Spleen (tissue), 11 donors: ENCODE data around the gene RNASEH2B. TPM values are rescaled to one million over a fixed set of nuclear protein-coding genes. Genes with fewer than 3 reads are reported as not detected.
A peak's percentile ranks its signal among the peaks of the same experiment; 100 is the strongest.

Source experiments
- DNase-seq: peaks from one replicate; pipeline ENCODE4 v3.0.0-alpha.2; 2020
- H3K27ac ChIP-seq, 8 donors: fragments of 200-600 bp; sonication (generic) in 7 of 8; 1 replicate in 4 of 8; 2 replicates in 4 of 8; pipeline versions ENCODE4 v1.5.0 to v1.8.0; 2016 to 2021; ENCODE audit warnings: inconsistent platforms in 4 of 8, mild to moderate bottlenecking in 4 of 8, moderate library complexity in 1 of 8
- H3K27me3 ChIP-seq, 7 donors: fragments of 200-600 bp; sonication (generic) in 6 of 7; replicated peaks in 1 of 7; 1 replicate in 4 of 7; 2 replicates in 3 of 7; pipeline versions ENCODE4 v1.5.0 to v1.8.0; 2016 to 2021; ENCODE audit warnings: inconsistent platforms in 3 of 7, mild to moderate bottlenecking in 1 of 7
- H3K36me3 ChIP-seq, 6 donors: fragments of 200-600 bp; sonication (generic) in 5 of 6; 1 replicate in 4 of 6; 2 replicates in 2 of 6; pipeline versions ENCODE4 v1.5.0 to v1.8.0; 2016 to 2021; ENCODE audit warnings: inconsistent platforms in 2 of 6
- H3K4me1 ChIP-seq, 6 donors: fragments of 200-600 bp; sonication (generic) in 5 of 6; 1 replicate in 3 of 6; 2 replicates in 3 of 6; pipeline versions ENCODE4 v1.5.0 to v1.8.0; 2016 to 2021; ENCODE audit warnings: inconsistent platforms in 3 of 6
- H3K4me3 ChIP-seq, 8 donors: fragments of 200-600 bp; sonication (generic) in 7 of 8; 1 replicate in 4 of 8; 2 replicates in 4 of 8; pipeline versions ENCODE4 v1.5.0 to v1.8.0; 2016 to 2021; ENCODE audit warnings: inconsistent platforms in 4 of 8, mild to moderate bottlenecking in 4 of 8, moderate library complexity in 2 of 8
- H3K9me3 ChIP-seq, 8 donors: fragments of 200-600 bp; sonication (generic) in 7 of 8; 1 replicate in 4 of 8; 2 replicates in 4 of 8; pipeline versions ENCODE4 v1.5.0 to v1.8.0; 2016 to 2021; ENCODE audit warnings: inconsistent platforms in 4 of 8
- CTCF ChIP-seq, 11 experiments: fragments of 200-600 bp in 7 of 11; fragments of 450-650 bp in 4 of 11; sonication (generic) in 4 of 11; IDR thresholded peaks in 8 of 11; conservative IDR thresholded peaks in 3 of 11; 1 replicate in 7 of 11; 2 replicates in 4 of 11; pipeline versions ENCODE4 v1.4.0 to v1.8.0; 2016 to 2021; ENCODE audit warnings: antibody characterized with exemption in 11 of 11, inconsistent platforms in 4 of 11, mild to moderate bottlenecking in 1 of 11
- POLR2A ChIP-seq, 3 donors: fragments of 450-650 bp; IDR thresholded peaks; one replicate each; pipeline ENCODE4 v1.5.1; 2017; ENCODE audit warnings: antibody characterized with exemption in 3 of 3, mild to moderate bottlenecking in 1 of 3
- POLR2AphosphoS5 ChIP-seq, 3 donors: sonication (generic); formaldehyde crosslinking; IDR thresholded peaks; one replicate each; pipeline ENCODE4 v1.5.1; 2017; ENCODE audit warnings: antibody characterized with exemption in 3 of 3
- WGBS, 5 donors: extraction: QIAGEN DNeasy Blood & Tissue Kit in 3 of 5; methylation state at CpG; one replicate each; pipeline versions ENCODE4 v1.1.5 to v1.1.7; 2013 to 2018; 5-methylcytosine and 5-hydroxymethylcytosine counted together
- intact Hi-C: fragments of 100-400 bp; cut with DNase I; formaldehyde crosslinking; loops from one replicate; pipeline ENCODE4 v1.15.0; 2023; ENCODE audit warnings: low total_unique reads
- polyA plus RNA-seq, 3 donors: library from polyadenylated mRNA; stranded (reverse); fragments of 200-250 nt; gene quantifications; one replicate each; pipeline ENCODE4 v1.2.1, GENCODE V29; 2013
- total RNA-seq, 7 donors: library from RNA; depleted of rRNA in 3 of 7; stranded (reverse); fragments of >200 nt in 3 of 7; fragmentation: NEBNext Ultra II Directional in 4 of 7; extraction: Animal tissue kit (Norgen Biotek cat#: 25700) in 4 of 7; gene quantifications; one replicate each; pipeline versions ENCODE4 v1.1.0 to v1.2.1, GENCODE V29; 2016 to 2021
- donor health status: healthy with polysubstance abuse.
- donor health status: DM: no; HTN: no; CAD: no; lungs with moderate emphysema.
- donor health status: DM: no; HTN: no; CAD: no.
- donor health status: Bipolar disorder and iron deficiency.
- donor health status: healthy.
- donor health status: DM: no; HTN: no; CAD: no.
- donor health status: DM: yes; HTN: yes; CAD: no.

RNASEH2B gene
- total and polyA plus RNA-seq, 10 donors = 57.2 to 129 (median 73.7) TPM

GRCh38 chr13:50914176-50914700 lies 4.6 kb downstream of the RNASEH2B start:
- H3K4me3 ChIP-seq = no peak overlapping the region
- H3K36me3 ChIP-seq = no peaks in the 10 kb centered on the region
- H3K4me1 ChIP-seq = peaks cover 54 to 96% (median 83%) of the 10 kb centered on the region in 6 donors
- intact Hi-C loops = loop anchor here (5.0 kb wide), 2 partner anchors 382 to 937 kb away; no protein-coding TSS in a partner anchor
- H3K27me3 ChIP-seq = no peaks in the 10 kb centered on the region
- H3K9me3 ChIP-seq = no peaks in the 10 kb centered on the region
- DNase-seq = no peak
- TF ChIP-seq POLR2AphosphoS5 (IDR thresholded peaks at IDR 0.05) (no peak), POLR2A (IDR thresholded peaks at IDR 0.05) (no peak), CTCF (IDR thresholded peaks at IDR 0.05 in 8 of 11, conservative IDR thresholded peaks at IDR 0.05 in 3 of 11) (no peak)
- 58 to 71% (median 66%) methylated on average over 9 of the region's 9 CpGs for WGBS, 5 donors
- H3K27ac ChIP-seq = peak overlapping the region in 5 of 8 donors; percentile 48 to 91 (median 85)

GRCh38 chr13:50914848-50915247 lies 5.3 kb downstream of the RNASEH2B start:
- WGBS, 5 donors = 38 to 67% (median 47%) methylated on average over 1 of the region's 1 CpG
- intact Hi-C loops = loop anchor here (5.0 kb wide), 2 partner anchors 383 to 938 kb away; no protein-coding TSS in a partner anchor
- Histone ChIP-seq H3K27ac (peak overlapping the region in 7 of 8 donors; percentile 37 to 91 (median 84)), H3K36me3 (no peaks in the 10 kb centered on the region), H3K27me3 (no peaks in the 10 kb centered on the region), H3K4me1 (peaks cover 54 to 98% (median 86%) of the 10 kb centered on the region in 6 donors), H3K9me3 (no peaks in the 10 kb centered on the region), H3K4me3 (no peak overlapping the region)
- no peak for TF ChIP-seq CTCF (IDR thresholded peaks at IDR 0.05 in 8 of 11, conservative IDR thresholded peaks at IDR 0.05 in 3 of 11)
- no peak for TF ChIP-seq POLR2AphosphoS5 (IDR thresholded peaks at IDR 0.05)
- TF ChIP-seq POLR2A (IDR thresholded peaks at IDR 0.05) = no peak
- DNase-seq = no peak

GRCh38 chr13:50915565-50915964 lies 6.0 kb downstream of the RNASEH2B start:
- Histone ChIP-seq H3K27me3 (no peaks in the 10 kb centered on the region), H3K9me3 (no peaks in the 10 kb centered on the region), H3K4me3 (no peak overlapping the region), H3K27ac (peak overlapping the region in 7 of 8 donors; percentile 37 to 91 (median 84)), H3K36me3 (no peaks in the 10 kb centered on the region), H3K4me1 (peaks cover 50 to 100% (median 87%) of the 10 kb centered on the region in 6 donors)
- peak in 1 of 11 experiments; percentile 17 for TF ChIP-seq CTCF (IDR thresholded peaks at IDR 0.05 in 8 of 11, conservative IDR thresholded peaks at IDR 0.05 in 3 of 11)
- no peak for TF ChIP-seq POLR2A (IDR thresholded peaks at IDR 0.05)
- 50 to 72% (median 57%) methylated on average over 5 of the region's 5 CpGs for WGBS, 5 donors
- intact Hi-C loops = no loop called here
- no peak for DNase-seq

GRCh38 chr13:50916701-50917184 lies 7.2 kb downstream of the RNASEH2B start:
- Histone ChIP-seq H3K9me3 (peaks cover 0 to 6% (median 2%) of the 10 kb centered on the region in 8 donors), H3K4me3 (peak overlapping the region in 1 of 8 donors; percentile 41), H3K27ac (peak overlapping the region; percentile 72 to 91 (median 82)), H3K4me1 (peaks cover 43 to 100% (median 78%) of the 10 kb centered on the region in 6 donors), H3K27me3 (no peaks in the 10 kb centered on the region), H3K36me3 (peaks cover 0 to 2% (median 0%) of the 10 kb centered on the region in 6 donors)
- 7 to 21% (median 7%) methylated on average over 2 of the region's 2 CpGs for WGBS, 5 donors
- DNase-seq = no peak
- no peak for TF ChIP-seq CTCF (IDR thresholded peaks at IDR 0.05 in 8 of 11, conservative IDR thresholded peaks at IDR 0.05 in 3 of 11)
- TF ChIP-seq POLR2AphosphoS5 (IDR thresholded peaks at IDR 0.05) = peak in 2 of 3 donors; percentile 35 to 58
- intact Hi-C loops = no loop called here
